Ishikawa (cell line): ENCODE results near the gene WSCD2.

ENCODE experiments used
- CEBPB ChIP-seq: IDR thresholded peaks from 2 replicates; pipeline ENCODE4 v1.6.1; 2012
- CREB1 ChIP-seq: IDR thresholded peaks from 2 replicates; pipeline ENCODE4 v1.6.1; 2012; ENCODE audit warnings: low read depth
- EGR1 ChIP-seq: IDR thresholded peaks from 2 replicates; pipeline ENCODE4 v1.6.1; 2012
- EP300 ChIP-seq: IDR thresholded peaks from 2 replicates; pipeline ENCODE4 v1.6.1; 2012; ENCODE audit warnings: borderline replicate concordance
- FOXM1 ChIP-seq: IDR thresholded peaks from 2 replicates; pipeline ENCODE4 v1.6.1; 2012; ENCODE audit warnings: low read depth, borderline replicate concordance
- NFIC ChIP-seq: IDR thresholded peaks from 2 replicates; pipeline ENCODE4 v1.6.1; 2012
- RAD21 ChIP-seq: IDR thresholded peaks from 2 replicates; pipeline ENCODE4 v1.6.1; 2012; ENCODE audit warnings: low read depth
- REST ChIP-seq: IDR thresholded peaks from 2 replicates; pipeline ENCODE4 v1.6.1; 2012; ENCODE audit warnings: low read depth, mild to moderate bottlenecking
- TAF1 ChIP-seq: IDR thresholded peaks from 2 replicates; pipeline ENCODE4 v1.6.1; 2012; ENCODE audit warnings: low read depth, mild to moderate bottlenecking
- TCF12 ChIP-seq: IDR thresholded peaks from 2 replicates; pipeline ENCODE4 v1.6.1; 2012; ENCODE audit warnings: low read depth
- TEAD4 ChIP-seq: IDR thresholded peaks from 2 replicates; pipeline ENCODE4 v1.6.1; 2012
- USF1 ChIP-seq: IDR thresholded peaks from 2 replicates; pipeline ENCODE4 v1.6.1; 2012
- YY1 ChIP-seq: IDR thresholded peaks from 2 replicates; pipeline ENCODE4 v1.6.1; 2012; ENCODE audit warnings: low read depth
- ZBTB7A ChIP-seq: IDR thresholded peaks from 2 replicates; pipeline ENCODE4 v1.6.1; 2012; ENCODE audit warnings: low read depth
- TF ChIP-seq, protein P1 (sequence below): IDR thresholded peaks from 2 replicates; pipeline ENCODE4 v1.6.1; 2012

The WSCD2 gene

DNA sequence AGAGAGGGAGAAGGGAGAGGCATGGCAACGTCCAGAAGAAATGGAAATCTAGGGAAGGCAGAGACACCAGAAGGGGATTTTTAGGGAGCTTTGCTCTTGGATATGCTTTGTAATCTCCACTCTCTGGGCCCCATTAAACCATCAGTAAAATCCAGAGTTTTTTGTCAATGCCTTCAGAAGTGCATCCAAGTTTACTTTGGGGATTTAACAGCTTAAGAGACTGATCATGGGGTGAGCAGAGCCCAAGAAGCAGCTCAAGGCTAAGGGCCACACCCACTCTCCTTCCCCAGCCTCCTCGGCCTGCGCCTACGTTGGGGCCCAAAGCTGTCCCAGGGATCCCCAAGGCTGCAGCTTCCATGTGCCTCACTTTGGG lies 37.4 kb upstream of the WSCD2 start:
- no peak for TF ChIP-seq TEAD4
- no peak for TF ChIP-seq RAD21
- TF ChIP-seq YY1: no peak
- TF ChIP-seq CREB1: no peak
- no peak for TF ChIP-seq EGR1
- no peak for TF ChIP-seq FOXM1

GRCh38 chr12:108093209-108093608 lies 35.9 kb upstream of the WSCD2 start:
- TF ChIP-seq TEAD4 (no peak), EP300 (no peak), EGR1 (no peak)

GRCh38 chr12:108094056-108094649 lies 34.9 kb upstream of the WSCD2 start:
- no peak for TF ChIP-seq CEBPB
- no peak for TF ChIP-seq TAF1
- no peak for TF ChIP-seq EP300
- TF ChIP-seq TCF12: no peak
- TF ChIP-seq, protein P1, sequence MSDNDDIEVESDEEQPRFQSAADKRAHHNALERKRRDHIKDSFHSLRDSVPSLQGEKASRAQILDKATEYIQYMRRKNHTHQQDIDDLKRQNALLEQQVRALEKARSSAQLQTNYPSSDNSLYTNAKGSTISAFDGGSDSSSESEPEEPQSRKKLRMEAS: no peak
- no peak for TF ChIP-seq ZBTB7A
- TF ChIP-seq FOXM1: no peak
- no peak for TF ChIP-seq EGR1
- no peak for TF ChIP-seq TEAD4

DNA sequence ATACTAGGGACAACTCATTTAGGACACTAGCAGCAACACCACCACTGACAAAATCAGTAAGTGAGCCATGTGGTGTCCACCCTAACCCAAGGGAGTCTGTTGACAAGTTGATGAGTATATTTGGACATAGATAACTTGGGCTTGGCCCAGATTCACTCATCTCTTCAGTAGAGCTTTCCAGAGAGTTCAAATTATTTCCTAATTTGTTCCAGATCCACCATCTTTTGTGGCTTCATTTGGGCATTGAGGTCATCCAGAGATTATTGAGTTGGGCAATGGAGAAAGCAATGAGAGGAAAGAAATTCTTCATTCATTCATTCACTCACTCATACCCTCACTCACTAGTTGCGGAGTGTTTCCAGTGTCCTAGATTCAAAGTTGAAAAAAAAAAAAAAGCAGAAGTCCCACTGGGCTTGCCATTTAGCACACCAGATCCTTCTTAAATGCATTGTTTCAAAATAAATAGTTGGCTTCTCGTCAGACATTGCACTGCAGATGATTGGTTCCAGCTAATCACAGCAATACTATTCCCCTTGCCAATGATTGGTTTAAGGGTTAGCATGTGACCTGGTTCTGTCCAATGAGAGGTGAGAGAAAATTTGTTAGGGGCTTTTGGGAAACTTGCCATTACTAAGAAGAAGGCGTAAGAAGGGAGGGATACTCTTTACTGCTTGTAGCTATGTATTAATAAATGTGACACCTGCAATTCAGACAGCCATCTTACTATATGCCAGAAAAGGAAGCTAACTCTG lies 31.8 kb upstream of the WSCD2 start:
- TF ChIP-seq FOXM1 (no peak), USF1 (no peak), TCF12 (no peak)

DNA sequence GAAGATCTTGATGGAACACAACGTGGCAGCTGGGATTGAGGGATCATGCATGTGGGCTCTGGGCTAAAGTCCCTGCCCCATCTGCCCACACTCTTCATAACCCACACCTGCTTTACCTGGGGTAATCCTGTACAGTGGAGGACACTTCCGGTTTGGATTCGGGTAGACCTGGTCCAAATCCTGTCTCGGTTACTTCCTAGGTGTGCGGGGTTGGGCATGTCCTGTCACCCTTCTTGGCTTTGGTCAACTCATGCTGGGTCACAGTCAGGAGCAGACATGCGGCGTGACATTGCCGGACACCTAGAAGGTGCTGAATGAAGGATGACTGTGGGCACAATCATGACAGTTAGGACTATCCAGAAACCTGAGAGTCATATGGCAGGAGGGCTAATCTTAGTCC lies 30.7 kb upstream of the WSCD2 start:
- no peak for TF ChIP-seq TEAD4
- no peak for TF ChIP-seq REST
- no peak for TF ChIP-seq ZBTB7A
- TF ChIP-seq NFIC: no peak
- TF ChIP-seq CREB1: no peak
- TF ChIP-seq USF1: no peak
- TF ChIP-seq TCF12: no peak
- TF ChIP-seq YY1: no peak
- TF ChIP-seq, protein P1: no peak
- TF ChIP-seq TAF1: no peak
- no peak for TF ChIP-seq EGR1
- no peak for TF ChIP-seq FOXM1
- no peak for TF ChIP-seq RAD21
- no peak for TF ChIP-seq EP300
- no peak for TF ChIP-seq CEBPB

GRCh38 chr12:108099073-108099472 lies 30.0 kb upstream of the WSCD2 start:
- TF ChIP-seq FOXM1 (no peak), RAD21 (peak; percentile 19; the same call in 1 of the 2 replicates)

DNA sequence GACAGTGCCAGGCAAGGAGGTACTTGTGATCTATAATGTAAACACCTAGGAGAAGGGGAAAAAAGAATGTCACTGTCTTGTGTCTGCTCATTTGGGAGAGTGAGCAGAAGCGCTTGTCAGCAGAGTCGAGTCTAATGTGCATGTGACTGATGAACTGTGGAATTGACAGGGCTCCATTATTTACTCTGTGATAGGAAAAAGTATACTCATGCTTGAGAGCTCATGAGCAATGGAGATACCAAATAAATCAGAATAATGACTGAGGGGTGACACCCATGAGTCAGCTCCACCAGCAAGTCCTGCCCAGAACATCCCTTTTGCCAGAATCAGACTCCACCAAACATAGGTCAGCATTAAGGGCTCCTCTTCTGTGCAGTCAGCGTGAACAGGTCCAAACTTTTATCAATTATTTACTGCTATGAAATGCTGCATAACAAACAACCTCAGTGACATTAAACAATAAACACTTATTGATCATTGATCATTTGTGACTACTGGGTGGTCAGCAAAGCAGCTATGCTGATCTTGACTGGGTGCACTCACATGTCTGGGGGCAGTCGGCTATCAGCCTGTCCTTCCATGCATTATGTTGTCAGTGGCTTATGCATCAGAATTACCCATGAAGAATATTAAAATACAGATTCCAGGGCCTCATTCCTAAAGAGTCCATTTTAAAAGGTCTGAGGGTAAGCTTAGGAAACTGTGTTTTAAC lies 29.2 kb upstream of the WSCD2 start:
- no peak for TF ChIP-seq TEAD4
- TF ChIP-seq USF1: no peak
- no peak for TF ChIP-seq YY1
- TF ChIP-seq CEBPB: no peak
- TF ChIP-seq NFIC: no peak
- no peak for TF ChIP-seq ZBTB7A
- TF ChIP-seq TAF1: no peak
- TF ChIP-seq TCF12: no peak
- TF ChIP-seq FOXM1: no peak
- TF ChIP-seq EGR1: no peak
- TF ChIP-seq REST: no peak
